Endothelial cell of umbilical vein (primary cell): ENCODE measurements around the gene MPL. TPM values are rescaled to one million over a fixed set of nuclear protein-coding genes. Genes with fewer than 3 reads are reported as not detected.

Source experiments
- BruUV-seq: library from RNA; stranded (reverse); fragments of 400-500 nt; replicated peaks from 2 replicates; lab custom pipeline; 2021; lab: Mats Ljungman, UMichigan
- CTCF ChIA-PET: fragments of 300-600, 350-600 bp; sonication (Branson Sonifier 250); formaldehyde crosslinking; loops from one replicate; lab custom pipeline; 2021; ENCODE audit warnings: antibody characterized with exemption, inconsistent platforms; lab: Charles Lee
- POLR2A ChIA-PET: fragments of 300-600, 350-600 bp; sonication (Branson Sonifier 250); formaldehyde crosslinking; loops from one replicate; lab custom pipeline; 2021; ENCODE audit warnings: antibody characterized with exemption, inconsistent platforms; lab: Charles Lee
- DNase-seq: peaks from one replicate; pipeline ENCODE4 v3.0.0-alpha.2; 2011; ENCODE audit warnings: low read depth, low spot score
- FAIRE-seq: peaks from 2 replicates; lab custom pipeline; 2011; peaks lifted over from hg19 to GRCh38; lab: Jason Lieb, UNC
- H2AFZ ChIP-seq: 2 replicates; pipeline ENCODE4 v1.6.0; 2012; ENCODE audit warnings: low read depth, low read length, control low read depth, inconsistent platforms
- H3K27ac ChIP-seq: 2 replicates; pipeline ENCODE4 v1.5.1; 2011; ENCODE audit warnings: low read depth, mild to moderate bottlenecking, control low read depth, low read length, moderate library complexity; ENCODE audit not compliant: insufficient read depth
- H3K27me3 ChIP-seq, 2 experiments: 2 replicates each; pipeline versions ENCODE4 v1.6.0 to v1.6.1; 2011; ENCODE audit warnings: low read length in 2 of 2, mixed read lengths in 1 of 2; ENCODE audit not compliant: control insufficient read depth in 2 of 2, insufficient read depth in 2 of 2
- H3K36me3 ChIP-seq, 2 experiments: 2 replicates in 1 of 2; 3 replicates in 1 of 2; pipeline ENCODE4 v1.5.1; 2011; ENCODE audit warnings: low read length in 2 of 2, mild to moderate bottlenecking in 1 of 2, moderate library complexity in 1 of 2; ENCODE audit not compliant: control insufficient read depth in 2 of 2, insufficient read depth in 2 of 2; ENCODE audit errors: extremely low read depth in 1 of 2
- H3K4me1 ChIP-seq: 3 replicates; pipeline ENCODE4 v1.5.1; 2011; ENCODE audit warnings: mild to moderate bottlenecking, low read length; ENCODE audit not compliant: control insufficient read depth, insufficient read depth; ENCODE audit errors: extremely low read depth
- H3K4me2 ChIP-seq: 2 replicates; pipeline ENCODE4 v1.6.1; 2011; ENCODE audit warnings: low read length, control low read depth, mixed read lengths; ENCODE audit not compliant: insufficient read depth
- H3K4me3 ChIP-seq, 3 experiments: fragments of 200-600 bp in 1 of 3; sonication (generic), shearing (Covaris generic) in 1 of 3; replicated peaks in 1 of 3; 2 replicates each; pipeline ENCODE4 v1.5.1; 2011 to 2016; ENCODE audit warnings: control low read depth in 3 of 3, low read length in 3 of 3, mild to moderate bottlenecking in 2 of 3, inconsistent platforms in 1 of 3, low read depth in 1 of 3, moderate library complexity in 1 of 3; ENCODE audit not compliant: insufficient read depth in 1 of 3
- H3K79me2 ChIP-seq: 2 replicates; pipeline ENCODE4 v1.6.0; 2012; ENCODE audit warnings: low read length, inconsistent platforms; ENCODE audit not compliant: control insufficient read depth, insufficient read depth
- H3K9ac ChIP-seq: replicated peaks from 2 replicates; pipeline ENCODE3; 2011; ENCODE audit warnings: low read length, control low read depth; ENCODE audit not compliant: insufficient read depth; ENCODE audit errors: extremely low read depth
- H3K9me1 ChIP-seq: replicated peaks from 3 replicates; pipeline ENCODE4 v1.6.0; 2011; ENCODE audit warnings: mild to moderate bottlenecking, low read length; ENCODE audit not compliant: control insufficient read depth, insufficient read depth; ENCODE audit errors: extremely low read depth
- H3K9me3 ChIP-seq: replicated peaks from 2 replicates; pipeline ENCODE4 v1.5.1; 2012; ENCODE audit warnings: low read length, inconsistent platforms; ENCODE audit not compliant: control insufficient read depth, insufficient read depth
- H4K20me1 ChIP-seq: replicated peaks from 2 replicates; pipeline ENCODE3; 2011; ENCODE audit warnings: mild to moderate bottlenecking, low read length; ENCODE audit not compliant: control insufficient read depth, insufficient read depth; ENCODE audit errors: extremely low read depth
- CTCF ChIP-seq, 2 donors: IDR thresholded peaks; 1 replicate in 1 of 2; 2 replicates in 1 of 2; pipeline ENCODE4 v1.5.1; 2011; ENCODE audit warnings: low read length in 2 of 2, mild to moderate bottlenecking in 2 of 2, moderate library complexity in 2 of 2, control low read depth in 1 of 2, inconsistent platforms in 1 of 2, low read depth in 1 of 2; ENCODE audit not compliant: insufficient read depth in 1 of 2; ENCODE audit errors: extremely low read depth in 1 of 2
- EZH2 ChIP-seq: IDR thresholded peaks from 2 replicates; pipeline ENCODE4 v1.6.1; 2012; ENCODE audit warnings: borderline replicate concordance, low read depth, mild to moderate bottlenecking, moderate library complexity, low read length, inconsistent platforms; ENCODE audit not compliant: severe bottlenecking
- FOS ChIP-seq: IDR thresholded peaks from 2 replicates; pipeline ENCODE4 v1.6.1; 2011; ENCODE audit warnings: mild to moderate bottlenecking, low read length, moderate library complexity, borderline replicate concordance; ENCODE audit not compliant: insufficient read depth
- JUN ChIP-seq: IDR thresholded peaks from 2 replicates; pipeline ENCODE4 v1.6.1; 2011; ENCODE audit warnings: borderline replicate concordance, low read depth; ENCODE audit not compliant: insufficient read length, insufficient read depth
- MAX ChIP-seq: IDR thresholded peaks from 2 replicates; pipeline ENCODE4 v1.6.1; 2011; ENCODE audit not compliant: insufficient read depth, insufficient read length
- MYC ChIP-seq: IDR thresholded peaks from one replicate; pipeline ENCODE4 v1.6.1; 2011; ENCODE audit warnings: mild to moderate bottlenecking, low read depth, low read length
- POLR2A ChIP-seq: IDR thresholded peaks from 2 replicates; pipeline ENCODE4 v1.6.1; 2012; ENCODE audit warnings: low read depth, mild to moderate bottlenecking, control low read depth, low read length
- POLR2AphosphoS5 ChIP-seq: IDR thresholded peaks from 2 replicates; pipeline ENCODE4 v1.6.1; 2012; ENCODE audit warnings: low read depth, mild to moderate bottlenecking, control low read depth, low read length, moderate library complexity; ENCODE audit not compliant: insufficient read depth
- dilution Hi-C: fragments of 300-500 bp; cut with MboI; formaldehyde crosslinking; loops from one replicate; pipeline ENCODE4 v1.15.0; 2019; ENCODE audit warnings: low sequenced_read_pairs; ENCODE audit not compliant: extremely low pct_ligation_motif_present
- intact Hi-C: fragments of 100-400 bp; cut with micrococcal nuclease; formaldehyde crosslinking; loops from one replicate; pipeline ENCODE4 v1.10.0; 2022
- polyA plus RNA-seq, 4 experiments: library from polyadenylated mRNA; depleted of rRNA in 3 of 4; stranded (reverse) in 3 of 4; unstranded in 1 of 4; fragments of >200 nt; gene quantifications; 2 replicates each; pipeline versions ENCODE4 v1.2.1 to v1.2.3, GENCODE V29; 2011 to 2012; ENCODE audit warnings: missing spikeins in 1 of 4
- total RNA-seq: library from RNA; stranded (reverse); gene quantifications from 2 replicates; pipeline ENCODE4 v1.2.3, GENCODE V29; 2021

The MPL gene
- total and polyA plus RNA-seq, 2 donors (not counting 3 experiments of a cell fraction or from before 2014, with no cell fraction given): 0.14 to 0.24 TPM

- Histone ChIP-seq H3K9ac (peak within 1 kb of the TSS; percentile 87), H2AFZ (peak within 1 kb of the TSS; percentile 88), H3K9me1 (no peaks in the 10 kb centered on the region), H4K20me1 (no peaks in the 10 kb centered on the region), H3K4me1 (peaks cover 38% of the 10 kb centered on the region), H3K9me3 (no peaks in the 10 kb centered on the region), H3K4me2 (peak within 1 kb of the TSS; percentile 92), H3K27me3 (no peaks in the 10 kb centered on the region), H3K4me3 (peak within 1 kb of the TSS; percentile 57 to 84 (median 80)), H3K27ac (peak within 1 kb of the TSS; percentile 80), H3K36me3 (peaks cover 5 to 12% of the 10 kb centered on the region in 2 experiments), H3K79me2 (peaks cover 36% of the 10 kb centered on the region)
- ChIA-PET POLR2A (interaction anchor here (0.6 to 1.6 kb wide), 5 partner anchors 9 to 182 kb away, joined by 3 to 6 read pairs (median 4); partner anchors contain the start of genes ELOVL1 and HYI), CTCF (interaction anchor here (0.8 to 2.8 kb wide), 20 partner anchors 10 to 151 kb away, joined by 3 to 19 read pairs (median 4); partner anchors contain the start of genes MED8 and SZT2)
- dilution Hi-C loops (no loop called here), intact Hi-C loops (loop anchor here (1.0 to 2.0 kb wide), 4 partner anchors 8 to 120 kb away; partner anchors contain the start of gene TIE1)
- FAIRE-seq (peak; percentile 97), DNase-seq (peak; percentile 98)
- BruUV-seq: TSS peak; percentile 63
- TF ChIP-seq FOS: no peak
- no peak for TF ChIP-seq CTCF (IDR thresholded peaks at IDR 0.05; ENCODE audit: extremely low read depth in 1 of 2, insufficient read depth in 1 of 2, low read depth in 1 of 2, low read length in 2 of 2)
- no peak for TF ChIP-seq POLR2A
- TF ChIP-seq JUN: no peak
- peak; percentile 44 for TF ChIP-seq POLR2AphosphoS5
- no peak for TF ChIP-seq MYC
- TF ChIP-seq MAX: peak; percentile 81
- TF ChIP-seq EZH2: no peak
These were observed 21.4 kb downstream of the MPL start, which contains the start of gene CDC20 for GRCh38 chr1:43358746-43359693. Gene CDC20 (plus strand): TSS chr1:43358981. CDS start chr1:43359216, 235 bp downstream.
